OCI-LY1 (cell line): ENCODE measurements around the gene RNF166.

ENCODE experiments used
- H2AFZ ChIP-seq: fragments of 200-600 bp; sonication (generic), shearing (Covaris generic); 2 replicates; pipeline ENCODE4 v1.6.0; 2014; ENCODE audit warnings: antibody characterized with exemption, mild to moderate bottlenecking, low read length
- H3F3A ChIP-seq: fragments of 200-600 bp; sonication (generic), shearing (Covaris generic); 2 replicates; pipeline ENCODE4 v1.6.0; 2014; ENCODE audit warnings: mild to moderate bottlenecking, antibody characterized with exemption, low read length, moderate library complexity; ENCODE audit not compliant: insufficient read depth
- H3K27ac ChIP-seq: fragments of 200-600 bp; sonication (generic); 2 replicates; pipeline ENCODE4 v1.5.1; 2014; ENCODE audit warnings: low read length, mixed run types, mild to moderate bottlenecking, low read depth; ENCODE audit not compliant: poor library complexity, severe bottlenecking
- H3K27me3 ChIP-seq: fragments of 200-600 bp; sonication (generic); 2 replicates; pipeline ENCODE4 v1.6.0; 2014; ENCODE audit warnings: antibody characterized with exemption, mild to moderate bottlenecking, low read length, moderate library complexity; ENCODE audit not compliant: insufficient read depth
- H3K36me3 ChIP-seq: fragments of 200-600 bp; sonication (generic); 2 replicates; pipeline ENCODE4 v1.6.1; 2014; ENCODE audit warnings: mild to moderate bottlenecking, antibody characterized with exemption, low read length, moderate library complexity, mixed read lengths; ENCODE audit not compliant: insufficient read depth
- H3K4me1 ChIP-seq: fragments of 200-600 bp; sonication (generic); 2 replicates; pipeline ENCODE4 v1.5.1; 2014; ENCODE audit warnings: mild to moderate bottlenecking, low read length, moderate library complexity; ENCODE audit not compliant: insufficient read depth, severe bottlenecking
- H3K4me2 ChIP-seq: fragments of 200-600 bp; sonication (generic), shearing (Covaris generic); 2 replicates; pipeline ENCODE4 v1.6.1; 2014; ENCODE audit warnings: low read length
- H3K4me3 ChIP-seq: fragments of 200-600 bp; sonication (generic); 2 replicates; pipeline ENCODE4 v1.5.1; 2014; ENCODE audit warnings: low read length, low read depth, mild to moderate bottlenecking, mixed read lengths; ENCODE audit not compliant: poor library complexity, severe bottlenecking
- H3K79me2 ChIP-seq: fragments of 200-600 bp; shearing (Covaris generic); 2 replicates; pipeline ENCODE4 v1.6.1; 2016; ENCODE audit warnings: mixed run types, low read length, mixed read lengths; ENCODE audit not compliant: insufficient read depth
- H3K9ac ChIP-seq: fragments of 200-600 bp; sonication (generic), shearing (Covaris generic); 2 replicates; pipeline ENCODE4 v1.6.1; 2014; ENCODE audit warnings: mild to moderate bottlenecking, low read length, mixed read lengths
- H3K9me2 ChIP-seq: fragments of 200-600 bp; sonication (generic), shearing (Covaris generic); 2 replicates; pipeline ENCODE4 v1.6.1; 2014; ENCODE audit warnings: low read depth, mild to moderate bottlenecking, low read length, mixed read lengths
- H3K9me3 ChIP-seq: fragments of 200-600 bp; shearing (Covaris generic); 2 replicates; pipeline ENCODE4 v1.6.1; 2014; ENCODE audit warnings: low read length, mixed read lengths
- H4K20me1 ChIP-seq: fragments of 200-600 bp; sonication (generic), shearing (Covaris generic); 2 replicates; pipeline ENCODE4 v1.6.0; 2016; ENCODE audit warnings: mild to moderate bottlenecking, low read length; ENCODE audit not compliant: insufficient read depth
- EZH2 ChIP-seq: fragments of 200-600 bp; sonication (generic), shearing (Covaris generic); IDR thresholded peaks from 2 replicates; pipeline ENCODE4 v1.8.0; 2017; ENCODE audit warnings: borderline replicate concordance, mixed run types, mild to moderate bottlenecking, antibody characterized with exemption, low read length, moderate library complexity, mixed read lengths
- TF ChIP-seq, protein P1 (sequence below): fragments of 200-600 bp; sonication (generic), shearing (Covaris generic); IDR thresholded peaks from 2 replicates; pipeline ENCODE4 v1.5.1; 2017; ENCODE audit warnings: mild to moderate bottlenecking, antibody characterized with exemption, low read length, moderate library complexity, mixed read lengths

Gene RNF166

DNA sequence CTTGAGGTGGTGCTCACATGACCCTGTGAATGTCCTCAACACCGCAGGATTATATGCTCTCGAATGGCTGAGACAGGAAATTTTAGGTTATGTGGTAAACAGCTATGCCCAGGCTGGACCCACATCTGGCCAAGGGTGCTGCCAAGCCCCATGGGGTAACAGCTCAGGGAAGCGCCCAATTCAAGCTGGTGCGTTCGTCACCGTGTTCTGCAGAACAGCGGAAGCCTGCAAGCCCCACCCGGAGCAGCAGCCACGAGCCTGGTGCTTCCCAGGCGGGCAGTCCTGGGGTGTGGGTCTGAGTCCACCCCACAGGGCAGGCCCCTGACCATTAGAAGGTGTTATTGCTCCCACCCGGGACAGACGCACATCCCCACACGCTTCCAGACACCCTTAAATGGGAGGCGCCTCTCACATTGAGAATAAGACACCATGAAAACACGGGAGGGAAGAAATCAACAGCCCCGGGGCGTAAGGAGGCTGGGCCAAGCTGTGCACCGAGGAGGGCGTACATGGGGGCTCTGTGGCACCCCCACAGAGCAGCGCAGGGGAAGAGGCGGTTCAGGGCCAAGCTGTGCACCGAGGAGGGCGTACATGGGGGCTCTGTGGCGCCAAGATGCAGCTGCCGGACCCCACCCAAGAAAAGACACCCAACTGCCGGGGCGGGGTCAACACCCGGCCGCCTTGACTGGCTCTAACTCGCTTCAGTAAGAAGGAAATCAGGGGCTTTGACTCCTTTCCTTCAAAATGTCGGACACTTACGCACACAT, 52.4 kb downstream of the RNF166 start:
- Histone ChIP-seq H3K4me1 (peaks cover 41% of the 10 kb centered on the region), H3K4me3 (no peak overlapping the region), H3K9ac (no peak overlapping the region), H3K9me3 (no peaks in the 10 kb centered on the region), H3K27me3 (no peaks in the 10 kb centered on the region), H3K9me2 (no peaks in the 10 kb centered on the region), H3K27ac (no peak overlapping the region), H3K79me2 (no peaks in the 10 kb centered on the region), H3K4me2 (no peak overlapping the region), H4K20me1 (no peaks in the 10 kb centered on the region), H3F3A (no peaks in the 10 kb centered on the region), H3K36me3 (peaks cover 59% of the 10 kb centered on the region), H2AFZ (no peak overlapping the region)
- TF ChIP-seq EZH2: no peak
- TF ChIP-seq, protein P1, sequence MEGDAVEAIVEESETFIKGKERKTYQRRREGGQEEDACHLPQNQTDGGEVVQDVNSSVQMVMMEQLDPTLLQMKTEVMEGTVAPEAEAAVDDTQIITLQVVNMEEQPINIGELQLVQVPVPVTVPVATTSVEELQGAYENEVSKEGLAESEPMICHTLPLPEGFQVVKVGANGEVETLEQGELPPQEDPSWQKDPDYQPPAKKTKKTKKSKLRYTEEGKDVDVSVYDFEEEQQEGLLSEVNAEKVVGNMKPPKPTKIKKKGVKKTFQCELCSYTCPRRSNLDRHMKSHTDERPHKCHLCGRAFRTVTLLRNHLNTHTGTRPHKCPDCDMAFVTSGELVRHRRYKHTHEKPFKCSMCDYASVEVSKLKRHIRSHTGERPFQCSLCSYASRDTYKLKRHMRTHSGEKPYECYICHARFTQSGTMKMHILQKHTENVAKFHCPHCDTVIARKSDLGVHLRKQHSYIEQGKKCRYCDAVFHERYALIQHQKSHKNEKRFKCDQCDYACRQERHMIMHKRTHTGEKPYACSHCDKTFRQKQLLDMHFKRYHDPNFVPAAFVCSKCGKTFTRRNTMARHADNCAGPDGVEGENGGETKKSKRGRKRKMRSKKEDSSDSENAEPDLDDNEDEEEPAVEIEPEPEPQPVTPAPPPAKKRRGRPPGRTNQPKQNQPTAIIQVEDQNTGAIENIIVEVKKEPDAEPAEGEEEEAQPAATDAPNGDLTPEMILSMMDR: no peak

DNA sequence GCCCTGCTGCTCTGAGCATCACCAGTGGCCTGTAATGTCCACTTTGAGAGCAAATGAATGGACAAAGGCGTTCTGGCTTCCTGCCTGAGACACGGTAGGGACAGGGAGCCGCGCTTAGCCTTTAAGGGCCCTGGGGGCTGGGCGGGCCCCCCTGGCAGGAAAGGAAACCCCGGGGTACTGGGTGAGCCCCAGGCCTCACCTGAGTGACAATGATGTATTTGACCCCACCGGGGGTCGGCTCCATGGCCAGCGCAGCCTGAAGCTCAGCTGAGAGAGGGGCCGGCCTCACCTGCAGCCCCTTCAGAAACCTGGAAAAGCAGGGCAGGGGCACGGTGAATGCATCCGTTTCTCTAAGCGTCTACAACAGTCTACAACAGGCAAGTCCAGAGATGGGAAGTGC, 53.1 kb downstream of the RNF166 start:
- Histone ChIP-seq H2AFZ (no peak overlapping the region), H3K4me2 (no peak overlapping the region), H3K27me3 (no peaks in the 10 kb centered on the region), H3K4me3 (no peak overlapping the region), H3K9me2 (no peaks in the 10 kb centered on the region), H3F3A (no peaks in the 10 kb centered on the region), H3K9me3 (no peaks in the 10 kb centered on the region), H3K79me2 (no peaks in the 10 kb centered on the region), H3K4me1 (peaks cover 44% of the 10 kb centered on the region), H3K9ac (no peak overlapping the region), H4K20me1 (no peaks in the 10 kb centered on the region), H3K36me3 (peaks cover 64% of the 10 kb centered on the region), H3K27ac (no peak overlapping the region)
- no peak for TF ChIP-seq EZH2
- TF ChIP-seq, protein P1: no peak

GRCh38 chr16:88652762-88653063, 53.5 kb downstream of the RNF166 start:
- no peak for TF ChIP-seq EZH2
- TF ChIP-seq, protein P1: no peak
- no peak overlapping the region for H3K27ac ChIP-seq
- H3K27me3 ChIP-seq: no peaks in the 10 kb centered on the region
- H4K20me1 ChIP-seq: no peaks in the 10 kb centered on the region
- no peaks in the 10 kb centered on the region for H3F3A ChIP-seq
- no peak overlapping the region for H3K9ac ChIP-seq
- H3K4me3 ChIP-seq: no peak overlapping the region
- H3K4me1 ChIP-seq: peaks cover 42% of the 10 kb centered on the region
- peaks cover 68% of the 10 kb centered on the region for H3K36me3 ChIP-seq
- no peaks in the 10 kb centered on the region for H3K9me2 ChIP-seq
- H2AFZ ChIP-seq: no peak overlapping the region
- no peaks in the 10 kb centered on the region for H3K79me2 ChIP-seq
- H3K4me2 ChIP-seq: no peak overlapping the region
- no peaks in the 10 kb centered on the region for H3K9me3 ChIP-seq
